PC-9 (cell line): ENCODE results near the gene GRIFIN. TPM values are rescaled to one million over a fixed set of nuclear protein-coding genes. Genes with fewer than 3 reads are reported as not detected.

ENCODE experiments used
- BruUV-seq: library from RNA; stranded (reverse); fragments of 400-500 nt; replicated peaks from 2 replicates; lab custom pipeline; 2021; lab: Mats Ljungman, UMichigan
- CTCF ChIA-PET: fragments of 300-600 bp; sonication (Branson Sonifier 250); formaldehyde crosslinking; loops from one replicate; lab custom pipeline; 2022; ENCODE audit warnings: antibody characterized with exemption; lab: Charles Lee
- POLR2A ChIA-PET: fragments of 300-600 bp; sonication (Branson Sonifier 250); formaldehyde crosslinking; loops from one replicate; lab custom pipeline; 2022; ENCODE audit warnings: antibody characterized with exemption; ENCODE audit not compliant: unreplicated experiment; lab: Charles Lee
- DNase-seq, 2 experiments: peaks; one replicate each; pipeline versions ENCODE4 v3.0.0 to v3.0.0-alpha.2; 2015 to 2022; ENCODE audit warnings: mixed read lengths in 1 of 2
- H2AFZ ChIP-seq: fragments of 200-600 bp; sonication (generic); 2 replicates; pipeline ENCODE4 v1.8.1; 2017; ENCODE audit warnings: antibody characterized with exemption
- H3F3A ChIP-seq: fragments of 200-600 bp; sonication (generic); 2 replicates; pipeline ENCODE4 v1.8.1; 2017; ENCODE audit warnings: antibody characterized with exemption, mild to moderate bottlenecking, low read depth; ENCODE audit not compliant: insufficient read depth
- H3K27ac ChIP-seq: fragments of 200-600 bp; sonication (generic); 2 replicates; pipeline ENCODE4 v1.6.1; 2016; ENCODE audit warnings: mixed run types
- H3K27me3 ChIP-seq: fragments of 200-600 bp; sonication (generic); 2 replicates; pipeline ENCODE4 v1.6.1; 2016; ENCODE audit warnings: low read depth, mixed run types; ENCODE audit not compliant: insufficient read depth
- H3K36me3 ChIP-seq: fragments of 200-600 bp; sonication (generic); 2 replicates; pipeline ENCODE4 v1.6.1; 2016; ENCODE audit warnings: low read depth, mixed run types
- H3K4me1 ChIP-seq: fragments of 200-600 bp; sonication (generic); replicated peaks from 2 replicates; pipeline ENCODE4 v1.6.1; 2016; ENCODE audit warnings: mixed run types; ENCODE audit not compliant: insufficient read depth
- H3K4me2 ChIP-seq: fragments of 200-600 bp; sonication (generic); 2 replicates; pipeline ENCODE4 v1.6.1; 2017; ENCODE audit warnings: mixed run types
- H3K4me3 ChIP-seq: fragments of 200-600 bp; sonication (generic); 2 replicates; pipeline ENCODE4 v1.6.1; 2016; ENCODE audit warnings: mixed run types
- H3K79me2 ChIP-seq: fragments of 200-600 bp; sonication (generic); 2 replicates; pipeline ENCODE4 v1.6.1; 2017; ENCODE audit warnings: low read depth, mixed run types
- H3K9me2 ChIP-seq: fragments of 200-600 bp; sonication (generic); 2 replicates; pipeline ENCODE4 v1.8.1; 2017; ENCODE audit warnings: mild to moderate bottlenecking; ENCODE audit not compliant: insufficient read depth
- H3K9me3 ChIP-seq: fragments of 200-600 bp; sonication (generic); 2 replicates; pipeline ENCODE4 v1.8.1; 2016; ENCODE audit warnings: low read depth; ENCODE audit not compliant: insufficient read depth
- H4K20me1 ChIP-seq: fragments of 200-600 bp; sonication (generic); 2 replicates; pipeline ENCODE4 v1.8.1; 2017; ENCODE audit not compliant: insufficient read depth
- CTCF ChIP-seq: fragments of 200-600 bp; sonication (generic); conservative IDR thresholded peaks from 2 replicates; pipeline ENCODE4 v1.6.1; 2017; ENCODE audit warnings: mixed run types, antibody characterized with exemption, mild to moderate bottlenecking, moderate library complexity
- EZH2 ChIP-seq: fragments of 200-600 bp; sonication (generic); IDR thresholded peaks from 2 replicates; pipeline ENCODE4 v1.8.0; 2017; ENCODE audit warnings: antibody characterized with exemption, low read depth
- intact Hi-C: fragments of 100-400 bp; cut with micrococcal nuclease; formaldehyde crosslinking; loops from one replicate; pipeline ENCODE4 v1.10.0; 2022; ENCODE audit not compliant: unreplicated experiment
- total RNA-seq: library from RNA; stranded (reverse); gene quantifications from 2 replicates; pipeline ENCODE4 v1.2.3, GENCODE V29; 2021

Gene GRIFIN
- total RNA-seq, 1 experiment from 2014 or later: not detected

- Histone ChIP-seq H2AFZ (no peak overlapping the region), H3K79me2 (no peaks in the 10 kb centered on the region), H4K20me1 (no peaks in the 10 kb centered on the region), H3K27ac (no peak overlapping the region), H3K9me3 (no peaks in the 10 kb centered on the region), H3K36me3 (no peaks in the 10 kb centered on the region), H3K4me1 (peaks cover 8% of the 10 kb centered on the region; the same call in 1 of the 2 replicates), H3F3A (peaks cover 16% of the 10 kb centered on the region; the same call in 1 of the 2 replicates), H3K27me3 (no peaks in the 10 kb centered on the region), H3K9me2 (no peaks in the 10 kb centered on the region), H3K4me3 (no peak overlapping the region), H3K4me2 (peak overlapping the region; percentile 84)
- TF ChIP-seq EZH2 (no peak), CTCF (no peak)
- POLR2A ChIA-PET: interaction anchor here (0.6 to 0.7 kb wide), 2 partner anchors 55 to 126 kb away, joined by 7 to 34 read pairs; no protein-coding TSS in a partner anchor
- intact Hi-C loops: loop anchor here (5.0 kb wide), 1 partner anchor 410 kb away; no protein-coding TSS in a partner anchor
- CTCF ChIA-PET: interaction anchor here (0.5 to 1.9 kb wide), 3 partner anchors 17 to 258 kb away, joined by 3 to 25 read pairs (median 11); partner anchors contain the start of gene BRAT1
- DNase-seq: peak in 1 of 2 experiments; percentile 44
- BruUV-seq: no TSS peak
These were observed 24.1 kb downstream of the GRIFIN start for GRCh38 chr7:2452074-2452507.

DNA sequence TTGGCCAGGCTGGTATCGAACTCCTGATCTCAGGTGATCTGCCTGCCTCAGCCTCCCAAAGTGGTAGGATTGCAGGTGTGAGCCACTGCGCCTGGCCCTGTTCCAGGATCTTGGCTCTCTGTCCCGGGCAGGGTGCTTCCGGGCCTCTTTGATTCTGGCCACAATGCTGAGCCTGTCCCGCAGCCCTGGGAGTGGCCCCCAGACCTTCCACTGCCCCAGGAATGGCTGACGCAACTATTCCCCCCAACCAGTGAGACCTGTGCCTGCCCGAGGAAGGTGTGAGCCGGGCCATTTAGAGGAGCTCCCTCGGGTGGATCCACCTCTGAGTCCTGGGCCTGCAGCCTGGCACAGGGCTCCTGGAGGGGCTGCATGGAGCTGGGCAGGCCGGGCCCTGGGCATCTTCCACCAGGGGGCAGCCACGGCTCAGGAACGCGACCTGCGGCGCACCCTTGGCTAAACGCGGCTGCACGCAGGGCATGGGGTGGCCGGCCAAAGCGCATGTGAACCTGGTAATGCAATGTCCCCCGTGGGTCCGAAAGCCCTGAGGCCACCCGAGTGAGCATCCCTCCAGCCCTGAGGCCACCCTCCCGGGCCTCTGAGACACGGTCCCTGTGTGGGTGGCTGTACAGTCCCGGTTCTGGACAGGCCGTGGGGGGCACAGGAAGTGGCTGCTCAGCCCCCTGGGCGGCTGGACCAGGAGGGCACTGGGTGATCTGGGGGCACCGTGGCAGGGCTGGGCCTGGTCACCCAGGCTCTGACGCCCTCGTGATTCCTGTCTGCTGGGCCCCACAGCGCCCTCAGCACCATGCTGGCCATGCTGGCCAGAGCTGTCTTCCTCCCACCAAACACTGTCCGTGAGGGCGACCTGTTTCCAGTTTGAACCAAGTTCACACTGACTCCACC lies 24.8 kb downstream of the GRIFIN start:
- ChIA-PET POLR2A (interaction anchor here (0.7 kb wide), 1 partner anchor 127 kb away, joined by 7 read pairs; no protein-coding TSS in a partner anchor), CTCF (interaction anchor here (0.5 to 1.9 kb wide), 6 partner anchors 18 to 259 kb away, joined by 3 to 25 read pairs (median 8); no protein-coding TSS in a partner anchor)
- no TSS peak for BruUV-seq
- Histone ChIP-seq H4K20me1 (no peaks in the 10 kb centered on the region), H3K4me3 (peak overlapping the region; percentile 39; the same call in 1 of the 2 replicates), H3K27ac (no peak overlapping the region), H3K4me1 (peaks cover 8% of the 10 kb centered on the region; the same call in 1 of the 2 replicates), H3F3A (peaks cover 16% of the 10 kb centered on the region; the same call in 1 of the 2 replicates), H2AFZ (peak overlapping the region; percentile 69; the same call in 1 of the 2 replicates), H3K79me2 (no peaks in the 10 kb centered on the region), H3K9me2 (no peaks in the 10 kb centered on the region), H3K27me3 (no peaks in the 10 kb centered on the region), H3K4me2 (peak overlapping the region; percentile 84), H3K36me3 (no peaks in the 10 kb centered on the region), H3K9me3 (no peaks in the 10 kb centered on the region)
- DNase-seq: peak; percentile 67 to 95
- TF ChIP-seq CTCF: peak; percentile 91
- TF ChIP-seq EZH2: no peak
- intact Hi-C loops: loop anchor here (1.0 to 5.0 kb wide), 5 partner anchors 18 to 411 kb away; no protein-coding TSS in a partner anchor
